GM23338 (cell line): ENCODE results near the gene PPP6R1. TPM values are rescaled to one million over a fixed set of nuclear protein-coding genes. Genes with fewer than 3 reads are reported as not detected.

Source experiments
- CREB1 ChIP-seq: fragments of 250-450 bp; sonication (Bioruptor Pico); IDR thresholded peaks from 2 replicates; pipeline ENCODE4 v1.5.0; 2020; ENCODE audit warnings: low read depth, mild to moderate bottlenecking, moderate library complexity
- EZH2 ChIP-seq: fragments of 200-600 bp; sonication (generic); IDR thresholded peaks from one replicate; pipeline ENCODE4 v1.8.0; 2017; ENCODE audit warnings: antibody characterized with exemption, mild to moderate bottlenecking, low read depth; ENCODE audit not compliant: unreplicated experiment
- EZH2phosphoT487 ChIP-seq: fragments of 200-600 bp; sonication (generic); IDR thresholded peaks from one replicate; pipeline ENCODE4 v1.8.1; 2018; ENCODE audit warnings: antibody characterized with exemption; ENCODE audit not compliant: unreplicated experiment
- JUNB ChIP-seq: IDR thresholded peaks from one replicate; pipeline ENCODE4 v1.6.1; 2016; ENCODE audit warnings: antibody characterized with exemption; ENCODE audit not compliant: unreplicated experiment
- NANOG ChIP-seq: IDR thresholded peaks from 2 replicates; pipeline ENCODE4 v1.6.1; 2016; ENCODE audit warnings: antibody characterized with exemption, borderline replicate concordance
- POLR2AphosphoS5 ChIP-seq: IDR thresholded peaks from 2 replicates; pipeline ENCODE4 v1.6.1; 2016; ENCODE audit warnings: antibody characterized with exemption, low read depth
- STAT1 ChIP-seq: IDR thresholded peaks from one replicate; pipeline ENCODE4 v1.6.1; 2016; ENCODE audit warnings: antibody characterized with exemption; ENCODE audit not compliant: unreplicated experiment
- ZNF114 ChIP-seq: fragments of 250-450 bp; sonication (Bioruptor Pico); IDR thresholded peaks from 2 replicates; pipeline ENCODE4 v1.5.0; 2020; ENCODE audit warnings: mild to moderate bottlenecking, moderate library complexity
- ZNF331 ChIP-seq: fragments of 250-450 bp; sonication (Bioruptor Pico); IDR thresholded peaks from 2 replicates; pipeline ENCODE4 v1.5.0; 2020; ENCODE audit warnings: low read depth, mild to moderate bottlenecking, moderate library complexity
- polyA plus RNA-seq: library from polyadenylated mRNA; unstranded; fragments of >200 nt; fragmentation: Nextera tagmentation; extraction: Ambion mirVana; gene quantifications from 2 replicates; pipeline ENCODE4 v1.2.1, GENCODE V29; 2016
- total RNA-seq: library from RNA; depleted of rRNA; stranded (reverse); fragments of >200 nt; shearing (Covaris generic); gene quantifications from 2 replicates; pipeline ENCODE4 v1.2.3, GENCODE V29; 2014
- TF ChIP-seq, protein P1 (sequence below): fragments of 250-450 bp; sonication (Bioruptor Pico); IDR thresholded peaks from 2 replicates; pipeline ENCODE4 v1.5.0; 2020; ENCODE audit warnings: mild to moderate bottlenecking, moderate library complexity
- TF ChIP-seq, protein P2 (sequence below): IDR thresholded peaks from one replicate; pipeline ENCODE4 v1.6.1; 2018; ENCODE audit warnings: antibody characterized with exemption; ENCODE audit not compliant: unreplicated experiment
- TF ChIP-seq, protein P3 (sequence below), 2 experiments: fragments of 200-600 bp in 1 of 2; sonication (generic) in 1 of 2; conservative IDR thresholded peaks; 2 replicates each; pipeline versions ENCODE4 v1.5.1 to v1.6.1; 2016 to 2017; ENCODE audit warnings: antibody characterized with exemption in 2 of 2, low read depth in 2 of 2, mild to moderate bottlenecking in 2 of 2, moderate library complexity in 1 of 2

The PPP6R1 gene
- total and polyA plus RNA-seq, 2 experiments from 2014 or later = 22.2 to 70.8 TPM

DNA sequence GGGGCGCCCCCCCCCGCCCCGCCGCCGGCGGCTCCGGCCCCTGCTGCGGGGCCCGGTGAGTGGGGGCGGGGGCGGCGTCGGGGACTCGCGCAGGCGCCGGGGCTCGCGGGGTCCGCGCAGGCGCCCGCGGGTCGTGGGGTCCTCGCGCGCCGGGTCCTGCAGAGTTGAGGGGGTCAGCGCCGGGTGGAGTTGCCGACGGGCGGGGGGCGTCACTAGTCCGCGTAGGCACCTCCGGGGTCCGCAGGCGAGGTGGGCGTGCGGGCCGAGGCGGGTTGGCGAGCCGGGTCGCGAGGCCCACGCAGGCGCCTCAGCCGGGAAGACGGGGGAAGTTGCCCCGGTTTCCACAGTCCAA, 365 bp downstream of the PPP6R1 start (continued):
- TF ChIP-seq, protein P1, sequence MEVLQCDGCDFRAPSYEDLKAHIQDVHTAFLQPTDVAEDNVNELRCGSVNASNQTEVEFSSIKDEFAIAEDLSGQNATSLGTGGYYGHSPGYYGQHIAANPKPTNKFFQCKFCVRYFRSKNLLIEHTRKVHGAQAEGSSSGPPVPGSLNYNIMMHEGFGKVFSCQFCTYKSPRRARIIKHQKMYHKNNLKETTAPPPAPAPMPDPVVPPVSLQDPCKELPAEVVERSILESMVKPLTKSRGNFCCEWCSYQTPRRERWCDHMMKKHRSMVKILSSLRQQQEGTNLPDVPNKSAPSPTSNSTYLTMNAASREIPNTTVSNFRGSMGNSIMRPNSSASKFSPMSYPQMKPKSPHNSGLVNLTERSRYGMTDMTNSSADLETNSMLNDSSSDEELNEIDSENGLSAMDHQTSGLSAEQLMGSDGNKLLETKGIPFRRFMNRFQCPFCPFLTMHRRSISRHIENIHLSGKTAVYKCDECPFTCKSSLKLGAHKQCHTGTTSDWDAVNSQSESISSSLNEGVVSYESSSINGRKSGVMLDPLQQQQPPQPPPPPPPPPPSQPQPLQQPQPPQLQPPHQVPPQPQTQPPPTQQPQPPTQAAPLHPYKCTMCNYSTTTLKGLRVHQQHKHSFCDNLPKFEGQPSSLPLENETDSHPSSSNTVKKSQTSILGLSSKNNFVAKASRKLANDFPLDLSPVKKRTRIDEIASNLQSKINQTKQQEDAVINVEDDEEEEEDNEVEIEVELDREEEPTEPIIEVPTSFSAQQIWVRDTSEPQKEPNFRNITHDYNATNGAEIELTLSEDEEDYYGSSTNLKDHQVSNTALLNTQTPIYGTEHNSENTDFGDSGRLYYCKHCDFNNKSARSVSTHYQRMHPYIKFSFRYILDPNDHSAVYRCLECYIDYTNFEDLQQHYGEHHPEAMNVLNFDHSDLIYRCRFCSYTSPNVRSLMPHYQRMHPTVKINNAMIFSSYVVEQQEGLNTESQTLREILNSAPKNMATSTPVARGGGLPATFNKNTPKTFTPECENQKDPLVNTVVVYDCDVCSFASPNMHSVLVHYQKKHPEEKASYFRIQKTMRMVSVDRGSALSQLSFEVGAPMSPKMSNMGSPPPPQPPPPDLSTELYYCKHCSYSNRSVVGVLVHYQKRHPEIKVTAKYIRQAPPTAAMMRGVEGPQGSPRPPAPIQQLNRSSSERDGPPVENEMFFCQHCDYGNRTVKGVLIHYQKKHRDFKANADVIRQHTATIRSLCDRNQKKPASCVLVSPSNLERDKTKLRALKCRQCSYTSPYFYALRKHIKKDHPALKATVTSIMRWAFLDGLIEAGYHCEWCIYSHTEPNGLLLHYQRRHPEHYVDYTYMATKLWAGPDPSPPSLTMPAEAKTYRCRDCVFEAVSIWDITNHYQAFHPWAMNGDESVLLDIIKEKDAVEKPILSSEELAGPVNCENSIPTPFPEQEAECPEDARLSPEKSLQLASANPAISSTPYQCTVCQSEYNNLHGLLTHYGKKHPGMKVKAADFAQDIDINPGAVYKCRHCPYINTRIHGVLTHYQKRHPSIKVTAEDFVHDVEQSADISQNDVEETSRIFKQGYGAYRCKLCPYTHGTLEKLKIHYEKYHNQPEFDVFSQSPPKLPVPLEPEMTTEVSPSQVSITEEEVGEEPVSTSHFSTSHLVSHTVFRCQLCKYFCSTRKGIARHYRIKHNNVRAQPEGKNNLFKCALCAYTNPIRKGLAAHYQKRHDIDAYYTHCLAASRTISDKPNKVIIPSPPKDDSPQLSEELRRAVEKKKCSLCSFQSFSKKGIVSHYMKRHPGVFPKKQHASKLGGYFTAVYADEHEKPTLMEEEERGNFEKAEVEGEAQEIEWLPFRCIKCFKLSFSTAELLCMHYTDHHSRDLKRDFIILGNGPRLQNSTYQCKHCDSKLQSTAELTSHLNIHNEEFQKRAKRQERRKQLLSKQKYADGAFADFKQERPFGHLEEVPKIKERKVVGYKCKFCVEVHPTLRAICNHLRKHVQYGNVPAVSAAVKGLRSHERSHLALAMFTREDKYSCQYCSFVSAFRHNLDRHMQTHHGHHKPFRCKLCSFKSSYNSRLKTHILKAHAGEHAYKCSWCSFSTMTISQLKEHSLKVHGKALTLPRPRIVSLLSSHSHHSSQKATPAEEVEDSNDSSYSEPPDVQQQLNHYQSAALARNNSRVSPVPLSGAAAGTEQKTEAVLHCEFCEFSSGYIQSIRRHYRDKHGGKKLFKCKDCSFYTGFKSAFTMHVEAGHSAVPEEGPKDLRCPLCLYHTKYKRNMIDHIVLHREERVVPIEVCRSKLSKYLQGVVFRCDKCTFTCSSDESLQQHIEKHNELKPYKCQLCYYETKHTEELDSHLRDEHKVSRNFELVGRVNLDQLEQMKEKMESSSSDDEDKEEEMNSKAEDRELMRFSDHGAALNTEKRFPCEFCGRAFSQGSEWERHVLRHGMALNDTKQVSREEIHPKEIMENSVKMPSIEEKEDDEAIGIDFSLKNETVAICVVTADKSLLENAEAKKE (CRISPR knock-in tag) = no peak
- TF ChIP-seq STAT1 (no peak), JUNB (no peak), EZH2phosphoT487 (no peak), CREB1 (CRISPR knock-in tag) (no peak), NANOG (no peak), ZNF114 (no peak), ZNF331 (no peak), EZH2 (no peak), POLR2AphosphoS5 (no peak)
- TF ChIP-seq, protein P2, sequence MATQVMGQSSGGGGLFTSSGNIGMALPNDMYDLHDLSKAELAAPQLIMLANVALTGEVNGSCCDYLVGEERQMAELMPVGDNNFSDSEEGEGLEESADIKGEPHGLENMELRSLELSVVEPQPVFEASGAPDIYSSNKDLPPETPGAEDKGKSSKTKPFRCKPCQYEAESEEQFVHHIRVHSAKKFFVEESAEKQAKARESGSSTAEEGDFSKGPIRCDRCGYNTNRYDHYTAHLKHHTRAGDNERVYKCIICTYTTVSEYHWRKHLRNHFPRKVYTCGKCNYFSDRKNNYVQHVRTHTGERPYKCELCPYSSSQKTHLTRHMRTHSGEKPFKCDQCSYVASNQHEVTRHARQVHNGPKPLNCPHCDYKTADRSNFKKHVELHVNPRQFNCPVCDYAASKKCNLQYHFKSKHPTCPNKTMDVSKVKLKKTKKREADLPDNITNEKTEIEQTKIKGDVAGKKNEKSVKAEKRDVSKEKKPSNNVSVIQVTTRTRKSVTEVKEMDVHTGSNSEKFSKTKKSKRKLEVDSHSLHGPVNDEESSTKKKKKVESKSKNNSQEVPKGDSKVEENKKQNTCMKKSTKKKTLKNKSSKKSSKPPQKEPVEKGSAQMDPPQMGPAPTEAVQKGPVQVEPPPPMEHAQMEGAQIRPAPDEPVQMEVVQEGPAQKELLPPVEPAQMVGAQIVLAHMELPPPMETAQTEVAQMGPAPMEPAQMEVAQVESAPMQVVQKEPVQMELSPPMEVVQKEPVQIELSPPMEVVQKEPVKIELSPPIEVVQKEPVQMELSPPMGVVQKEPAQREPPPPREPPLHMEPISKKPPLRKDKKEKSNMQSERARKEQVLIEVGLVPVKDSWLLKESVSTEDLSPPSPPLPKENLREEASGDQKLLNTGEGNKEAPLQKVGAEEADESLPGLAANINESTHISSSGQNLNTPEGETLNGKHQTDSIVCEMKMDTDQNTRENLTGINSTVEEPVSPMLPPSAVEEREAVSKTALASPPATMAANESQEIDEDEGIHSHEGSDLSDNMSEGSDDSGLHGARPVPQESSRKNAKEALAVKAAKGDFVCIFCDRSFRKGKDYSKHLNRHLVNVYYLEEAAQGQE = no peak
- TF ChIP-seq, protein P3, sequence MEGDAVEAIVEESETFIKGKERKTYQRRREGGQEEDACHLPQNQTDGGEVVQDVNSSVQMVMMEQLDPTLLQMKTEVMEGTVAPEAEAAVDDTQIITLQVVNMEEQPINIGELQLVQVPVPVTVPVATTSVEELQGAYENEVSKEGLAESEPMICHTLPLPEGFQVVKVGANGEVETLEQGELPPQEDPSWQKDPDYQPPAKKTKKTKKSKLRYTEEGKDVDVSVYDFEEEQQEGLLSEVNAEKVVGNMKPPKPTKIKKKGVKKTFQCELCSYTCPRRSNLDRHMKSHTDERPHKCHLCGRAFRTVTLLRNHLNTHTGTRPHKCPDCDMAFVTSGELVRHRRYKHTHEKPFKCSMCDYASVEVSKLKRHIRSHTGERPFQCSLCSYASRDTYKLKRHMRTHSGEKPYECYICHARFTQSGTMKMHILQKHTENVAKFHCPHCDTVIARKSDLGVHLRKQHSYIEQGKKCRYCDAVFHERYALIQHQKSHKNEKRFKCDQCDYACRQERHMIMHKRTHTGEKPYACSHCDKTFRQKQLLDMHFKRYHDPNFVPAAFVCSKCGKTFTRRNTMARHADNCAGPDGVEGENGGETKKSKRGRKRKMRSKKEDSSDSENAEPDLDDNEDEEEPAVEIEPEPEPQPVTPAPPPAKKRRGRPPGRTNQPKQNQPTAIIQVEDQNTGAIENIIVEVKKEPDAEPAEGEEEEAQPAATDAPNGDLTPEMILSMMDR (conservative IDR thresholded peaks at IDR 0.05; ENCODE audit: low read depth in 2 of 2) = no peak
